ENCODE measurements around the gene COA3.

COA3 gene, protein sequence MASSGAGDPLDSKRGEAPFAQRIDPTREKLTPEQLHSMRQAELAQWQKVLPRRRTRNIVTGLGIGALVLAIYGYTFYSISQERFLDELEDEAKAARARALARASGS
- 4.0 to 27.6 (median 17.8) reads per million in 9 experiments for total RNA-seq

DNA sequence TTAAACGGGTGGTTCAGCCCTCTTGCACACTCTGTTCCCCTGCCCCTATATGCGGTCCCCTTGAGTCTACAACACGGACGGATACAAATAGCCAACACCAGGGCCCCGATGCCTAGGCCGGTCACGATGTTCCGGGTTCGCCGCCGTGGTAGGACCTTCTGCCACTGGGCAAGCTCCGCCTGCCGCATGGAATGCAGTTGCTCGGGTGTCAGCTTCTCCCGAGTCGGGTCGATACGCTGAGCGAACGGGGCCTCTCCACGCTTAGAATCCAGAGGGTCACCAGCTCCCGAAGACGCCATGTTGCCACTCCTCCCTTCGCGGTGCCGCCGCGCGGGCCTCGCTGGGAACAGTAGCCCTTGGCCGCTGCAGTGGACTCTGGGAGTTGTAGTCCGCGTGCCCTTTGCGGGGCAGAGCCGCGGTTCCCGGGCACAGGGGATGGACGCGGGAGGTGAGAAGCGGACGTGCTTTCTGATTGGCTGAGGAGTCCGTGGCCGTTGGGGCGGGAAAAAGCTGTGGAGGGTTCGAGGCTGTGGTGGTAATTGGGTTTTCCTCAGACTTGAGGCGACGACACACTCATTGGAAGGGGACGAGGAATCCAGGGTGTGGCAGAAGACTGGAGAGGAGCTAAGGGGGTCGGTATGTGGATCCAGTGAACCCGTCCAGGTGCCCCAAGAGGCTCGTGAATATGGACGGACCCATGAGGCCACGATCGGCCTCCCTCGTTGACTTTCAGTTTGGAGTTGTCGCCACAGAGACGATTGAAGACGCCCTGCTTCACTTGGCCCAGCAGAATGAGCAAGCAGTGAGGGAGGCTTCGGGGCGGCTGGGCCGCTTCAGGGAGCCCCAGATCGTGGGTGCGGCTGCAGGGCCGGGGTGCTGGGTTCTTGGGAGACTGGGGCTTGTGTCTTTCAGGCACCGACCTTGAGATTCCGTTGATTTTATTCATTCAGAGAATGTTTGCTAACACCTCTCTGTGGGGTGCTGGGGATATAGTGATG lies at the start of gene COA3, which contains the start of gene CNTD1:
TSS of gene COA3 (minus strand) at position 322 of the 998 bp plus-strand sequence. CDS start at position 299, 23 bp downstream.
TSS of gene CNTD1 (plus strand) at position 479 of the 998 bp plus-strand sequence. CDS start at position 686, 207 bp downstream.
- no peaks in the 10 kb centered on the region for H3K27me3 Mint-ChIP-seq
- H3K36me3 Mint-ChIP-seq (ENCODE audit: insufficient read depth), result peaks cover 10% of the 10 kb centered on the region
- H3K9me3 Mint-ChIP-seq, result no peaks in the 10 kb centered on the region
- peak within 1 kb of the TSS; percentile 87 to 97 for H3K4me3 Mint-ChIP-seq
- peak within 1 kb of the TSS; percentile 91 to 95 for H3K27ac Mint-ChIP-seq
- ATAC-seq (replicated peaks), result peak; percentile 99
- peak; percentile 63 to 68 (median 67) for DNase-seq
- H3K4me1 Mint-ChIP-seq (ENCODE audit: low read depth in 2 of 2), result peaks cover 16 to 33% of the 10 kb centered on the region in 2 donors

GRCh38 chr17:42848093-42848492 lies 49.6 kb upstream of the COA3 start:
- H3K9me3 Mint-ChIP-seq, result no peaks in the 10 kb centered on the region
- no peak for ATAC-seq (replicated peaks)

GRCh38 chr17:42846594-42847280 lies 48.2 kb upstream of the COA3 start:
- Mint-ChIP-seq H3K4me3 (no peak overlapping the region), H3K4me1 (ENCODE audit: low read depth in 2 of 2) (peaks cover 8 to 13% of the 10 kb centered on the region in 2 donors), H3K27me3 (no peaks in the 10 kb centered on the region), H3K27ac (peak overlapping the region; percentile 59 to 62), H3K9me3 (no peaks in the 10 kb centered on the region), H3K36me3 (ENCODE audit: insufficient read depth) (peaks cover 15% of the 10 kb centered on the region)
- no peak for ATAC-seq (replicated peaks)
- DNase-seq, result no peak

More at GRCh38 chr17:42848093-42848492, 49.6 kb upstream of the COA3 start:
- H3K36me3 Mint-ChIP-seq (ENCODE audit: insufficient read depth), result peaks cover 11% of the 10 kb centered on the region
- DNase-seq, result no peak
- peaks cover 0 to 9% of the 10 kb centered on the region in 2 donors for H3K27me3 Mint-ChIP-seq
- H3K4me3 Mint-ChIP-seq, result no peak overlapping the region
- peaks cover 8 to 13% of the 10 kb centered on the region in 2 donors for H3K4me1 Mint-ChIP-seq (ENCODE audit: low read depth in 2 of 2)
- H3K27ac Mint-ChIP-seq, result no peak overlapping the region

GRCh38 chr17:42845918-42846593 lies 47.6 kb upstream of the COA3 start:
- H3K9me3 Mint-ChIP-seq, result no peaks in the 10 kb centered on the region
- peaks cover 8 to 13% of the 10 kb centered on the region in 2 donors for H3K4me1 Mint-ChIP-seq (ENCODE audit: low read depth in 2 of 2)
- peaks cover 21% of the 10 kb centered on the region for H3K36me3 Mint-ChIP-seq (ENCODE audit: insufficient read depth)
- DNase-seq (no peak), ATAC-seq (replicated peaks) (peak; percentile 42)
- H3K27ac Mint-ChIP-seq, result peak overlapping the region; percentile 59 to 62
- H3K4me3 Mint-ChIP-seq, result no peak overlapping the region
- H3K27me3 Mint-ChIP-seq, result no peaks in the 10 kb centered on the region

GRCh38 chr17:42845556-42845917 lies 47.0 kb upstream of the COA3 start:
- H3K36me3 Mint-ChIP-seq (ENCODE audit: insufficient read depth), result peaks cover 26% of the 10 kb centered on the region
- ATAC-seq (replicated peaks) (no peak), DNase-seq (no peak)
- no peaks in the 10 kb centered on the region for H3K9me3 Mint-ChIP-seq
- H3K27me3 Mint-ChIP-seq, result no peaks in the 10 kb centered on the region
- H3K27ac Mint-ChIP-seq, result peak overlapping the region in 1 of 2 donors; percentile 59
- H3K4me1 Mint-ChIP-seq (ENCODE audit: low read depth in 2 of 2), result peaks cover 8 to 13% of the 10 kb centered on the region in 2 donors
- no peak overlapping the region for H3K4me3 Mint-ChIP-seq

DNA sequence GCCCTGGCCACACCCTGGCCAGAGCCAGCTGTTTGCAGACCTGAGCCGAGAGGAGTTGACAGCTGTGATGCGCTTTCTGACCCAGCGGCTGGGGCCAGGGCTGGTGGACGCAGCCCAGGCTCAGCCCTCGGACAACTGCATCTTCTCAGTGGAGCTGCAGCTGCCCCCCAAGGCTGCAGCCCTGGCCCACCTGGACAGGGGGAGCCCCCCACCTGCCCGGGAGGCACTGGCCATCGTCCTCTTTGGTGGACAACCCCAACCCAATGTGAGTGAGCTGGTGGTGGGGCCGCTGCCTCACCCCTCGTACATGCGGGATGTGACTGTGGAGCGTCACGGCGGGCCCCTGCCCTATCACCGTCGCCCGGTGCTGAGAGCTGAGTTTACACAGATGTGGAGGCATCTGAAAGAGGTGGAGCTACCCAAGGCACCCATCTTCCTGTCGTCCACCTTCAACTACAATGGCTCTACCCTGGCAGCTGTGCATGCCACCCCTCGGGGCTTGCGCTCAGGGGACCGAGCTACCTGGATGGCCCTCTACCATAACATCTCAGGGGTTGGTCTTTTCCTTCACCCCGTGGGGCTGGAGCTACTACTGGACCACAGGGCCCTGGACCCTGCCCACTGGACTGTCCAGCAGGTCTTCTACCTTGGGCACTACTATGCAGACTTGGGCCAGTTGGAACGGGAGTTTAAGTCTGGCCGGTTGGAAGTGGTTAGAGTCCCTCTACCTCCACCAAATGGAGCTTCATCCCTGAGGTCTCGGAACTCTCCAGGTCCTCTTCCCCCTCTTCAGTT lies 46.5 kb upstream of the COA3 start:
- Mint-ChIP-seq H3K27me3 (no peaks in the 10 kb centered on the region), H3K4me3 (no peak overlapping the region), H3K27ac (no peak overlapping the region), H3K4me1 (ENCODE audit: low read depth in 2 of 2) (peaks cover 8 to 10% of the 10 kb centered on the region in 2 donors), H3K9me3 (no peaks in the 10 kb centered on the region), H3K36me3 (ENCODE audit: insufficient read depth) (peaks cover 32% of the 10 kb centered on the region)
- ATAC-seq (replicated peaks) (no peak), DNase-seq (no peak)

GRCh38 chr17:42844271-42844670 lies 45.8 kb upstream of the COA3 start, which contains the start of gene AOC2:
TSS of gene AOC2 (plus strand) at chr17:42844580. CDS start at chr17:42844627, 47 bp downstream.
- Mint-ChIP-seq H3K4me1 (ENCODE audit: low read depth in 2 of 2) (peaks cover 8 to 10% of the 10 kb centered on the region in 2 donors), H3K27me3 (no peaks in the 10 kb centered on the region), H3K36me3 (ENCODE audit: insufficient read depth) (peaks cover 39% of the 10 kb centered on the region), H3K9me3 (no peaks in the 10 kb centered on the region), H3K27ac (no peak within 1 kb of the TSS), H3K4me3 (no peak within 1 kb of the TSS)
- DNase-seq (no peak), ATAC-seq (replicated peaks) (no peak)

DNA sequence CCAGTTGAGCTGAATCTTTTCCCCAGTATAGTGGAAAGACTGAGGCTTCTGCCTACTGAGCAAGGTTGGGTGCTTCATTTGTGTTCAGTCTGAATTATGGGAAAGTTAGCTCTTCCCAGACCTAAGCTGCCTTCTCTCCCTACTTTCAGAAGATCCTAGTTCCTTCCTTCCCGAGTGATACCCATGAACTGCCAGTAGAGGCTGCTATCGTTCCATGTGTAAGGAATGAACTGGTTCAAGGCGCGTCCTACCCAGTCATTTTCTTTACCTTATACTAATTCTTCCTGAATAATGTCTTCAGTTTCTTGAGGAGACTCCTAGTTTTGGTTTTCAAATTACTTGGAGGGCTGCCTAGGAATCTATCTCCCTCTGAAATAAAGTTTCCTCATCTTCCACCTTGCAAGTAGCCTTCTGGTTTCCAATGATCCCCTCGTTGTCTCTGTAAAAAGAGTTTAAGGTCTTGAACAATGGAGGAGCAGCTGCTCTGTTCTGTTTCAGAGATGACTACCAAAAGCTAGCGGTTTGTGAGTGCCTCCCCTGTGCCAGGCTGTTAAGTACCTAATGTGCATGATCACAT lies 44.9 kb upstream of the COA3 start:
- Mint-ChIP-seq H3K27me3 (no peaks in the 10 kb centered on the region), H3K4me1 (ENCODE audit: low read depth in 2 of 2) (peaks cover 8 to 10% of the 10 kb centered on the region in 2 donors), H3K36me3 (ENCODE audit: insufficient read depth) (peaks cover 47% of the 10 kb centered on the region), H3K27ac (no peak overlapping the region), H3K9me3 (no peaks in the 10 kb centered on the region), H3K4me3 (no peak overlapping the region)
- ATAC-seq (replicated peaks), result no peak
- DNase-seq, result no peak

DNA sequence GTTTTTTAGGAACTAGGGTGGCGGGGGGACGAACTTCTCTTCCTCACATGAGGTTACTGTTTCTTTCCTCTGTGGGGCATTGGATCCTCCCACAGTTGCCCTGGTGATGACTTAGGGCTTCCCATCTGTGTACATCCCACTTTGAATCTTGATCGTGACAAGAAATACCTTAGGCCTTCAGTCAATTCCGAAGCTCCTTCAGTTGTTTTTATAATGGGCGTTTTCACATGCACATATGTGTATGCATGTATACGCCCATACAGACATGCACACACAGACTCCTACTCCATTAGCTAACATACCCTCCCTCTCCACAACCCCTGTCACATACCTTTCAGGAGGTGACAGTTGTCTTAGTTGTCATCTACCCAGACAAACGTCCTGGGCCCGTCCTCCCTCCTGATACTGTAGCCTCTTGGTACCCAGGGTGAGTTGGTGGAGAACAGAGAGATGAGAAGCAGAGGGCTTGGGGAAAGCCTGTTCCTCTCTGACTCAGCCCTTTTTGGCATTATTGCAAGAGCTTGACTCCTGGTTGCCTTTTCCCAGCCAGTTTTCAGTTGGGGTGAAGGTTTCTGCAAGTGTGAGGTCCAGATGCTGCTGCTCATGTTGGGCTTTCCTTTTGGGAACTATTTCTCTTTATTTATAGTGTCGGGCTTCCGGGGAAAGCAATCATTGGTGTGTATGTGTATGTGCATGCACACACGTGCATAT lies 43.6 kb upstream of the COA3 start:
- no peak for ATAC-seq (replicated peaks)
- Mint-ChIP-seq H3K27ac (no peak overlapping the region), H3K36me3 (ENCODE audit: insufficient read depth) (peaks cover 60% of the 10 kb centered on the region), H3K9me3 (no peaks in the 10 kb centered on the region), H3K4me1 (ENCODE audit: low read depth in 2 of 2) (peaks cover 8 to 14% of the 10 kb centered on the region in 2 donors), H3K27me3 (no peaks in the 10 kb centered on the region), H3K4me3 (no peak overlapping the region)
- DNase-seq, result no peak

DNA sequence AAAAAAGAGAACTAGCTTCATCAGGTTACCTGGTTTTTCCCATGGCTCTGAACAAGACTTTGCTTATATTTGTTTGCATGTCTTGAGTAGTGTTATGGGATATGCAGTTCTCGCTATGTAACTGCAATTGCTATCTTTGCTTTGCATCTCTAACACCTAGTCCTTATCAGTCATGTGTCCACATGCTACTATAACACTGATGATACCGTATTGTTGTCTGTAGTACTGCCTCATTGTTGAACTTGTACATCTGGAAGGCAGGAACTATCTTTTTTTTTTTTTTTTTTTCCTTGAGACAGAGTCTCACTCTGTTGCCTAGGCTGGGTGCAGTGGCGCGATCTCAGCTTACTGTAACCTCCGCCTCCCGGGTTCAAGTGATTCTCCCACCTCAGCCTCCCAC lies 37.2 kb upstream of the COA3 start:
- H3K36me3 Mint-ChIP-seq (ENCODE audit: insufficient read depth), result peaks cover 73% of the 10 kb centered on the region
- H3K4me3 Mint-ChIP-seq, result no peak overlapping the region

GRCh38 chr17:42833767-42834422 lies 35.4 kb upstream of the COA3 start:
- H3K27ac Mint-ChIP-seq, result peak overlapping the region; percentile 99
- H3K9me3 Mint-ChIP-seq, result no peaks in the 10 kb centered on the region
- H3K36me3 Mint-ChIP-seq (ENCODE audit: insufficient read depth), result peaks cover 55% of the 10 kb centered on the region
- peak overlapping the region; percentile 96 to 97 for H3K4me3 Mint-ChIP-seq
- ATAC-seq (replicated peaks) (no peak), DNase-seq (no peak)
- peaks cover 4 to 6% of the 10 kb centered on the region in 2 donors for H3K27me3 Mint-ChIP-seq
- H3K4me1 Mint-ChIP-seq (ENCODE audit: low read depth in 2 of 2), result peaks cover 11 to 14% of the 10 kb centered on the region in 2 donors

More for the DNA sequence above, 37.2 kb upstream of the COA3 start:
- H3K27me3 Mint-ChIP-seq, result no peaks in the 10 kb centered on the region
- no peak for DNase-seq
- peaks cover 11 to 14% of the 10 kb centered on the region in 2 donors for H3K4me1 Mint-ChIP-seq (ENCODE audit: low read depth in 2 of 2)
- no peak for ATAC-seq (replicated peaks)
- H3K27ac Mint-ChIP-seq, result peak overlapping the region in 1 of 2 donors; percentile 77
- H3K9me3 Mint-ChIP-seq, result no peaks in the 10 kb centered on the region

All from effector memory CD8-positive, alpha-beta T cell (primary cell).